Right lobe of liver (tissue), 6 donors: ENCODE measurements around the gene RIOK3. TPM values are rescaled to one million over a fixed set of nuclear protein-coding genes. Genes with fewer than 3 reads are reported as not detected.
"Not testable (repeated sequence)": the region's sequence is repeated elsewhere in the genome, so short reads cannot be mapped to it uniquely, and the experiment has no call there.

Experiments
- ATAC-seq, 4 donors: fragments of 200-7000 bp; cut with Tn5 transposase; one replicate each; pipeline ENCODE4 v1.9.1; 2020; ENCODE audit warnings: mild to moderate bottlenecking in 4 of 4, moderate library complexity in 4 of 4
- DNase-seq, 3 donors: peaks; one replicate each; pipeline ENCODE4 v3.0.0-alpha.2; 2020
- H3K27ac ChIP-seq, 3 donors: fragments of 200-600 bp; one replicate each; pipeline ENCODE4 v1.8.0; 2022
- H3K27me3 ChIP-seq, 2 donors: fragments of 200-600 bp; one replicate each; pipeline ENCODE4 v1.8.0; 2022
- H3K36me3 ChIP-seq, 4 donors: fragments of 200-600 bp; sonication (generic) in 1 of 4; one replicate each; pipeline versions ENCODE4 v1.5.1 to v1.8.0; 2017 to 2022; ENCODE audit warnings: control low read depth in 1 of 4
- H3K4me1 ChIP-seq, 4 donors: fragments of 200-600 bp; sonication (generic) in 1 of 4; one replicate each; pipeline versions ENCODE4 v1.5.1 to v1.8.0; 2017 to 2022; ENCODE audit warnings: control low read depth in 1 of 4
- H3K4me3 ChIP-seq, 3 donors: fragments of 200-600 bp; one replicate each; pipeline ENCODE4 v1.8.0; 2022
- H3K9me3 ChIP-seq, 4 donors: fragments of 200-600 bp; sonication (generic) in 1 of 4; one replicate each; pipeline versions ENCODE4 v1.5.1 to v1.8.0; 2017 to 2022; ENCODE audit warnings: control low read depth in 1 of 4
- CTCF ChIP-seq, 4 donors: fragments of 200-600 bp in 3 of 4; fragments of 450-650 bp in 1 of 4; IDR thresholded peaks; one replicate each; pipeline versions ENCODE4 v1.5.1 to v1.8.0; 2016 to 2022; ENCODE audit warnings: antibody characterized with exemption in 4 of 4, mild to moderate bottlenecking in 2 of 4
- POLR2A ChIP-seq: fragments of 450-650 bp; IDR thresholded peaks from one replicate; pipeline ENCODE4 v1.6.1; 2017; ENCODE audit warnings: antibody characterized with exemption, mild to moderate bottlenecking
- WGBS: methylation state at CpG from one replicate; pipeline ENCODE4 v1.1.6; 2018; ENCODE audit warnings: low coverage, low lambda C conversion rate; ENCODE audit not compliant: insufficient coverage; ENCODE audit errors: missing lambda C conversion rate; 5-methylcytosine and 5-hydroxymethylcytosine counted together
- intact Hi-C, 2 donors: fragments of 100-400 bp; cut with DNase I; formaldehyde crosslinking; loops; one replicate each; pipeline versions ENCODE4 v1.11.2 to v1.14.1; 2022
- total RNA-seq, 6 experiments: library from RNA; depleted of rRNA in 2 of 6; stranded (reverse); fragments of >200 nt in 2 of 6; fragmentation: NEBNext Ultra II Directional in 3 of 6; extraction: Animal tissue kit (Norgen Biotek cat#: 25700) in 3 of 6; gene quantifications; one replicate each; pipeline versions ENCODE4 v1.1.0 to v1.2.4, GENCODE V29; 2016 to 2023
- donor health status: DM: no; HTN: yes; CAD: no.
- donor health status: DM: no; HTN: no; CAD: no.
- donor health status: DM: no; HTN: no; CAD: no.
- donor health status: DM: no; HTN: yes; CAD: no.
- donor health status: DM: no; HTN: yes; CAD: no.

Gene RIOK3
- total RNA-seq, 6 experiments from 2014 or later = 41.3 to 59.5 (median 50.4) TPM

GRCh38 chr18:23422751-23423418, 30.2 kb upstream of the RIOK3 start:
- no peak for TF ChIP-seq POLR2A
- no peak for TF ChIP-seq CTCF (IDR thresholded peaks at IDR 0.05)
- Histone ChIP-seq H3K4me1 (no peaks in the 10 kb centered on the region), H3K27ac (no peak overlapping the region), H3K9me3 (no peaks in the 10 kb centered on the region), H3K27me3 (no peaks in the 10 kb centered on the region), H3K36me3 (peaks cover 0 to 3% (median 0%) of the 10 kb centered on the region in 4 donors), H3K4me3 (no peak overlapping the region)
- ATAC-seq = peak; percentile 32 to 66 (median 39)
- WGBS = 52% methylated on average over 4 of the region's 4 CpGs
- intact Hi-C loops = no loop called here
- DNase-seq = peak in 2 of 3 donors; percentile 35 to 54

GRCh38 chr18:23424616-23425015, 28.5 kb upstream of the RIOK3 start:
- H3K27ac ChIP-seq = no peak overlapping the region
- no peaks in the 10 kb centered on the region for H3K4me1 ChIP-seq
- 74% methylated on average over 4 of the region's 4 CpGs for WGBS
- H3K27me3 ChIP-seq = no peaks in the 10 kb centered on the region
- no peak overlapping the region for H3K4me3 ChIP-seq
- peaks cover 0 to 3% (median 0%) of the 10 kb centered on the region in 4 donors for H3K36me3 ChIP-seq
- DNase-seq (peak in 1 of 3 donors; percentile 14), ATAC-seq (no peak)
- no peaks in the 10 kb centered on the region for H3K9me3 ChIP-seq
- intact Hi-C loops = no loop called here
- TF ChIP-seq POLR2A (no peak), CTCF (IDR thresholded peaks at IDR 0.05) (no peak)

GRCh38 chr18:23428821-23429220, 24.3 kb upstream of the RIOK3 start:
- no peaks in the 10 kb centered on the region for H3K9me3 ChIP-seq
- DNase-seq (no peak), ATAC-seq (no peak)
- WGBS = 100% methylated on average over 3 of the region's 3 CpGs
- H3K4me3 ChIP-seq = no peak overlapping the region
- intact Hi-C loops = no loop called here
- TF ChIP-seq CTCF (IDR thresholded peaks at IDR 0.05) (no peak), POLR2A (no peak)
- no peaks in the 10 kb centered on the region for H3K27me3 ChIP-seq
- no peak overlapping the region for H3K27ac ChIP-seq
- no peaks in the 10 kb centered on the region for H3K36me3 ChIP-seq
- no peaks in the 10 kb centered on the region for H3K4me1 ChIP-seq

- H3K9me3 ChIP-seq, H3K4me1 ChIP-seq, DNase-seq, ATAC-seq, H3K36me3 ChIP-seq, H3K27ac ChIP-seq, intact Hi-C loops, H3K4me3 ChIP-seq, H3K27me3 ChIP-seq: not testable (repeated sequence)
- whole genome bisulfite sequencing = 72% methylated on average over 3 of the region's 3 CpGs
Observed at GRCh38 chr18:23429538-23429937, 23.5 kb upstream of the RIOK3 start.

GRCh38 chr18:23433360-23433759, 19.7 kb upstream of the RIOK3 start:
- WGBS = 50% methylated on average over 1 of the region's 2 CpGs
- Histone ChIP-seq H3K4me1 (peaks cover 0 to 12% (median 3%) of the 10 kb centered on the region in 4 donors), H3K27ac (no peak overlapping the region), H3K9me3 (no peaks in the 10 kb centered on the region), H3K36me3 (no peaks in the 10 kb centered on the region), H3K27me3 (no peaks in the 10 kb centered on the region), H3K4me3 (no peak overlapping the region)
- ATAC-seq (no peak), DNase-seq (no peak)
- TF ChIP-seq CTCF (IDR thresholded peaks at IDR 0.05) (no peak), POLR2A (no peak)
- intact Hi-C loops = no loop called here
